NB4 (cell line): ENCODE results near the gene H1-8.

Source experiments
- CTCF ChIP-seq: IDR thresholded peaks from one replicate; pipeline ENCODE4 v1.5.1; 2012; ENCODE audit warnings: low read depth, low read length
- MYC ChIP-seq: IDR thresholded peaks from 2 replicates; pipeline ENCODE4 v1.6.1; 2011; ENCODE audit warnings: low read depth, low read length

- TF ChIP-seq CTCF = no peak
- TF ChIP-seq MYC = no peak
These were observed 28.9 kb upstream of the H1-8 start for GRCh38 chr3:129514110-129514509.
